K562 (cell line): ENCODE results near the gene IL17RA. TPM values are rescaled to one million over a fixed set of nuclear protein-coding genes. Genes with fewer than 3 reads are reported as not detected.

ENCODE experiments used
- ATAC-seq: fragments of 200-7000 bp; cut with Tn5 transposase; 3 replicates; pipeline ENCODE4 v1.9.1; 2020; ENCODE audit warnings: moderate library complexity
- BruUV-seq: library from RNA; stranded (reverse); fragments of 400-500 nt; replicated peaks from 2 replicates; lab custom pipeline; 2021; lab: Mats Ljungman, UMichigan
- CTCF ChIA-PET: fragments of 300-600 bp; formaldehyde crosslinking; extraction: SDS; loops from one replicate; lab custom pipeline; 2021; ENCODE audit warnings: low intra/inter-chr PET ratio; lab: Yijun Ruan, JAX
- POLR2A ChIA-PET: fragments of 300-600, 350-650 bp; sonication (Branson Sonifier 250); formaldehyde crosslinking; extraction: SDS; loops from one replicate; lab custom pipeline; 2021; ENCODE audit warnings: antibody characterized with exemption, inconsistent platforms; lab: Yijun Ruan, JAX
- DNase-seq, 4 experiments: peaks; one replicate each; pipeline versions ENCODE4 v3.0.0 to v3.0.0-alpha.2; 2011 to 2018; ENCODE audit warnings: low spot score in 3 of 4, mixed read lengths in 3 of 4; ENCODE audit errors: extremely low read depth in 1 of 4
- FAIRE-seq: peaks from 2 replicates; lab custom pipeline; 2011; peaks lifted over from hg19 to GRCh38; lab: Jason Lieb, UNC
- H2AFZ ChIP-seq: 2 replicates; pipeline ENCODE4 v1.6.0; 2011; ENCODE audit warnings: low read depth, low read length, control low read depth, inconsistent platforms
- H3K27ac ChIP-seq: fragments of 200-600 bp; 3 replicates; pipeline ENCODE4 v1.8.0; 2011; ENCODE audit warnings: low read depth, mild to moderate bottlenecking, control low read depth, inconsistent platforms, low read length, moderate library complexity, mixed read lengths; ENCODE audit errors: extremely low read depth
- H3K27me3 ChIP-seq, 2 experiments: fragments of 300-600 bp in 1 of 2; 2 replicates in 1 of 2; 3 replicates in 1 of 2; pipeline versions ENCODE4 v1.6.0 to v1.8.0; 2011; ENCODE audit warnings: inconsistent platforms in 2 of 2, low read length in 2 of 2, mild to moderate bottlenecking in 1 of 2, mixed read lengths in 1 of 2, moderate library complexity in 1 of 2; ENCODE audit not compliant: control insufficient read depth in 2 of 2, insufficient read depth in 2 of 2
- H3K36me3 ChIP-seq: fragments of 300-600 bp; 3 replicates; pipeline ENCODE4 v1.8.0; 2011; ENCODE audit warnings: mild to moderate bottlenecking, low read length, inconsistent platforms; ENCODE audit not compliant: control insufficient read depth, insufficient read depth
- H3K4me1 ChIP-seq, 2 experiments: fragments of 200-600 bp in 1 of 2; replicated peaks in 1 of 2; 2 replicates in 1 of 2; 3 replicates in 1 of 2; pipeline versions ENCODE4 v1.5.1 to v1.8.0; 2011; ENCODE audit warnings: inconsistent platforms in 2 of 2, low read length in 2 of 2, mild to moderate bottlenecking in 1 of 2, mixed read lengths in 1 of 2, moderate library complexity in 1 of 2; ENCODE audit not compliant: control insufficient read depth in 2 of 2, insufficient read depth in 2 of 2
- H3K4me2 ChIP-seq: 2 replicates; pipeline ENCODE4 v1.6.1; 2011; ENCODE audit warnings: low read length, control low read depth, inconsistent platforms, mixed read lengths; ENCODE audit not compliant: insufficient read depth
- H3K4me3 ChIP-seq: fragments of 200-600 bp; sonication (generic), shearing (Covaris generic); 2 replicates; pipeline ENCODE4 v1.5.1; 2016; ENCODE audit warnings: control low read depth, inconsistent platforms
- H3K79me2 ChIP-seq: fragments of 200-600 bp; 3 replicates; pipeline ENCODE4 v1.8.0; 2011; ENCODE audit warnings: low read length, inconsistent platforms; ENCODE audit not compliant: control insufficient read depth, insufficient read depth
- H3K9ac ChIP-seq, 2 experiments: 2 replicates each; pipeline versions ENCODE4 v1.6.0 to v1.6.1; 2011; ENCODE audit warnings: low read depth in 2 of 2, low read length in 2 of 2, control low read depth in 1 of 2, inconsistent platforms in 1 of 2, mild to moderate bottlenecking in 1 of 2, mixed read lengths in 1 of 2; ENCODE audit not compliant: insufficient read depth in 1 of 2
- H3K9me1 ChIP-seq: one replicate; pipeline ENCODE4 v1.6.0; 2011; ENCODE audit warnings: inconsistent platforms, mild to moderate bottlenecking, low read length, moderate library complexity; ENCODE audit not compliant: control insufficient read depth, insufficient read depth
- H3K9me3 ChIP-seq: replicated peaks from 2 replicates; pipeline ENCODE4 v1.5.1; 2011; ENCODE audit warnings: low read depth, low read length, inconsistent platforms; ENCODE audit not compliant: control insufficient read depth, insufficient read depth
- H4K20me1 ChIP-seq: replicated peaks from 2 replicates; pipeline ENCODE4 v1.6.1; 2011; ENCODE audit warnings: low read length, inconsistent platforms, mixed read lengths; ENCODE audit not compliant: control insufficient read depth, insufficient read depth
- CHAMP1 ChIP-seq: fragments of 450-650 bp; IDR thresholded peaks from 2 replicates; pipeline ENCODE4 v1.6.1; 2016; ENCODE audit warnings: mild to moderate bottlenecking
- CREBBP ChIP-seq: IDR thresholded peaks from one replicate; pipeline ENCODE4 v1.6.1; 2012; ENCODE audit warnings: low read depth, mild to moderate bottlenecking, control low read depth, inconsistent platforms, low read length
- GATAD2B ChIP-seq: fragments of 450-650 bp; IDR thresholded peaks from 2 replicates; pipeline ENCODE4 v1.6.1; 2017; ENCODE audit warnings: mild to moderate bottlenecking, borderline replicate concordance
- NR3C1 ChIP-seq: sonication (generic); formaldehyde crosslinking; IDR thresholded peaks from 2 replicates; pipeline ENCODE4 v1.8.1; 2022; ENCODE audit warnings: missing genetic modification reagents
- PTBP1 ChIP-seq: fragments of 200-400 bp; formaldehyde crosslinking; IDR thresholded peaks from 2 replicates; pipeline ENCODE4 v1.6.1; 2017; ENCODE audit warnings: low read depth, low read length
- TAF1 ChIP-seq: IDR thresholded peaks from 2 replicates; pipeline ENCODE4 v1.6.1; 2011; ENCODE audit warnings: mild to moderate bottlenecking, low read length, moderate library complexity; ENCODE audit not compliant: insufficient read depth, control insufficient read depth, severe bottlenecking; ENCODE audit errors: extremely low read depth
- THAP7 ChIP-seq: fragments of 250-450 bp; sonication (Bioruptor Pico); IDR thresholded peaks from 2 replicates; pipeline ENCODE4 v1.5.0; 2021
- TSHZ1 ChIP-seq: fragments of 250-450 bp; sonication (Bioruptor Pico); IDR thresholded peaks from 2 replicates; pipeline ENCODE4 v1.4.0; 2020; ENCODE audit warnings: mild to moderate bottlenecking, moderate library complexity
- ZNF280B ChIP-seq: fragments of 250-450 bp; sonication (Bioruptor Pico); IDR thresholded peaks from 2 replicates; pipeline ENCODE4 v1.5.1; 2021; ENCODE audit warnings: mild to moderate bottlenecking
- ZNF778 ChIP-seq: fragments of 450-650 bp; formaldehyde crosslinking; IDR thresholded peaks from 2 replicates; pipeline ENCODE4 v1.4.0; 2020; ENCODE audit warnings: mild to moderate bottlenecking, moderate library complexity
- WGBS: fragments of 100-300 bp; shearing (Covaris generic); methylation state at CpG from one replicate; pipeline ENCODE4 v1.1.6; 2016; ENCODE audit warnings: low coverage, mixed read lengths; ENCODE audit not compliant: insufficient coverage; ENCODE audit errors: missing lambda C conversion rate; 5-methylcytosine and 5-hydroxymethylcytosine counted together
- in situ Hi-C: fragments of 300-500 bp; cut with MboI; formaldehyde crosslinking; loops from 4 replicates; pipeline ENCODE4 v1.15.0; 2018; ENCODE audit warnings: inconsistent platforms, mixed read lengths
- intact Hi-C: fragments of 100-400 bp; cut with micrococcal nuclease; formaldehyde crosslinking; loops from 2 replicates; pipeline ENCODE4 v1.14.2; 2022
- polyA plus RNA-seq, 8 experiments: library from polyadenylated mRNA; depleted of rRNA in 4 of 8; stranded (reverse) in 5 of 8; unstranded in 3 of 8; fragments of >200 nt; fragmentation: Nextera tagmentation in 2 of 8; fragmentation: Illumina TruSeq in 1 of 8; extraction: Ambion mirVana in 2 of 8; extraction: Trizol in 1 of 8; gene quantifications; 2 replicates each; pipeline versions ENCODE4 v1.2.1 to v1.2.3, GENCODE V29; 2011 to 2014; ENCODE audit warnings: inconsistent platforms in 1 of 8, missing spikeins in 1 of 8
- total RNA-seq, 7 experiments: library from RNA; depleted of rRNA in 6 of 7; stranded (reverse); fragments of >200 nt in 6 of 7; fragmentation: Illumina TruSeq in 2 of 7; extraction: Trizol in 2 of 7; gene quantifications; 2 replicates each; pipeline versions ENCODE4 v1.2.1 to v1.2.3, GENCODE V29; 2011 to 2021; ENCODE audit warnings: low replicate concordance in 1 of 7

Gene IL17RA
- total and polyA plus RNA-seq, 9 of the 15 experiments (the other 6 are each of a cell fraction or from before 2014, with no cell fraction given) = 0.17 to 11.8 (median 3.7) TPM

GRCh38 chr22:17101475-17102296 lies 16.9 kb downstream of the IL17RA start:
- H3K36me3 ChIP-seq = peaks cover 56% of the 10 kb centered on the region; the same call in 2 of the 3 replicates
- H3K9me3 ChIP-seq = no peaks in the 10 kb centered on the region
- no TSS peak for BruUV-seq
- ATAC-seq (no peak), FAIRE-seq (peak; percentile 46), DNase-seq (no peak)
- no peaks in the 10 kb centered on the region for H3K79me2 ChIP-seq
- intact Hi-C loops (no loop called here), in situ Hi-C loops (no loop called here)
- H3K4me1 ChIP-seq = peaks cover 12 to 13% of the 10 kb centered on the region in 2 experiments
- no peak overlapping the region for H3K4me3 ChIP-seq
- H3K27me3 ChIP-seq = no peaks in the 10 kb centered on the region
- H3K9me1 ChIP-seq = no peaks in the 10 kb centered on the region
- TF ChIP-seq TSHZ1 (CRISPR knock-in tag) = no peak
- no peak for TF ChIP-seq CREBBP
- TF ChIP-seq TAF1 = no peak
- TF ChIP-seq NR3C1 (CRISPR knock-in tag) = no peak
- no peak for TF ChIP-seq PTBP1
- no peak for TF ChIP-seq THAP7 (CRISPR knock-in tag)
- no peak for TF ChIP-seq ZNF778 (CRISPR knock-in tag)
- no peak for TF ChIP-seq GATAD2B
- TF ChIP-seq CHAMP1 = no peak
- TF ChIP-seq ZNF280B = no peak
- H3K9ac ChIP-seq = peak overlapping the region in 1 of 2 experiments; percentile 53; a peak in 1 of 4 replicates
- no peaks in the 10 kb centered on the region; the same call in 1 of the 2 replicates for H4K20me1 ChIP-seq
- ChIA-PET CTCF (no interaction called here), POLR2A (interaction anchor here (1.5 kb wide), 1 partner anchor 13 kb away, joined by 7 read pairs; no protein-coding TSS in a partner anchor)
- H3K27ac ChIP-seq = peak overlapping the region; percentile 11; the same call in 1 of the 3 replicates
- no peak overlapping the region for H2AFZ ChIP-seq
- WGBS = 81% methylated on average over 14 of the region's 14 CpGs
- H3K4me2 ChIP-seq = no peak overlapping the region
